Fibroblast of upper back skin (primary cell): ENCODE measurements around the gene RSPH9.
A peak's percentile ranks its signal among the peaks of the same experiment; 100 is the strongest.

Source experiments
- DNase-seq: peaks from one replicate; pipeline ENCODE4 v3.0.0-alpha.2; 2013

Gene RSPH9, protein sequence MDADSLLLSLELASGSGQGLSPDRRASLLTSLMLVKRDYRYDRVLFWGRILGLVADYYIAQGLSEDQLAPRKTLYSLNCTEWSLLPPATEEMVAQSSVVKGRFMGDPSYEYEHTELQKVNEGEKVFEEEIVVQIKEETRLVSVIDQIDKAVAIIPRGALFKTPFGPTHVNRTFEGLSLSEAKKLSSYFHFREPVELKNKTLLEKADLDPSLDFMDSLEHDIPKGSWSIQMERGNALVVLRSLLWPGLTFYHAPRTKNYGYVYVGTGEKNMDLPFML

DNA sequence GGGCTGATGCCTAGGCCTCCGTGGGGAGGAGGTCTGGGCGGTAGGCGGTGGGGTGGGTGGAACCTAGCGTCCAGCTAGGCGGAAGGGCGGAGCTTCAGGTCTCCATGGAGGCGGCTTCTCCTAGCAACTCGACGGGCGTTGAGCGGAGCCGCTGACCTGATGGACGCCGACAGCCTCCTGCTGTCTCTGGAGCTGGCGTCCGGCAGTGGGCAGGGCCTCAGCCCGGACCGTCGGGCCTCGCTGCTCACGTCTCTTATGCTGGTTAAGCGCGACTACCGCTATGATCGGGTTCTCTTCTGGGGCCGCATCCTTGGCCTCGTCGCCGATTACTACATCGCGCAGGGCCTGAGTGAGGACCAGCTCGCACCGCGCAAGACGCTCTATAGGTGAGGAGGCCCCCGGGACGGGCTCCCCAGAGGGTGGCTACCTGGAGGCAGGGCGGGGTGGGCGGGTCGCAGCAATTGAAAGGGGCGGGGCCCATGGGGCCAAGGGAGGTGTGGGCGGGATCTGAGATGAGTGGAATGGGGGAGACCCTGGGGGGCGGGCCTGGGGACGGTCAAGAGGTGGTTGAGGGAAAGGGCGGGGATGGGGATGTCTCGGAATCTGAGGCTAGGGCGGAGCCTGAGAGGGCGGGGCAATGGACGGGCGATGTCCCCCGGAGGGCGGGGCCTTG is at the start of gene RSPH9:
Gene RSPH9, plus strand, starts transcription at position 97 of the 673 bp plus-strand sequence. Its CDS starts 63 bp downstream, at position 160.
- peak; percentile 54 for DNase-seq

DNA sequence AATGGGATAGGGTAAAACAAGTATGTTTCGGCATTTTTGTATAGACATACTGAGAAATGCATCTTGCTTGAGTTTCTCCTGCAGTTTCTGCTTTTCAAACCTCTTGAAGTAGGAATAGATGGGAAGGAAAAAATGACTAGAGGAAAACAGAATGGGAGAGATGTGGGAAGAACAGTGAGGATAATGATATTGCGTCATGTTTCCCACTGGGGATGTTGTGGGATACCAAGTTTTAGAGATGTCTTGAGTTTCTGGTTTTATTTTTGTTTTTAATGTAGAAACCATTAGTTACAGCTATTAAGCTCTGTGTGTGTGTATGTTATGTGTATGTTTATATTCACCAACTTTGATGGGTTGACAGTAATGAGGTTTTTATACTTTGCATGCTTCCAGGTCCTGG is 44.2 kb upstream of the RSPH9 start:
- DNase-seq, result no peak

DNA sequence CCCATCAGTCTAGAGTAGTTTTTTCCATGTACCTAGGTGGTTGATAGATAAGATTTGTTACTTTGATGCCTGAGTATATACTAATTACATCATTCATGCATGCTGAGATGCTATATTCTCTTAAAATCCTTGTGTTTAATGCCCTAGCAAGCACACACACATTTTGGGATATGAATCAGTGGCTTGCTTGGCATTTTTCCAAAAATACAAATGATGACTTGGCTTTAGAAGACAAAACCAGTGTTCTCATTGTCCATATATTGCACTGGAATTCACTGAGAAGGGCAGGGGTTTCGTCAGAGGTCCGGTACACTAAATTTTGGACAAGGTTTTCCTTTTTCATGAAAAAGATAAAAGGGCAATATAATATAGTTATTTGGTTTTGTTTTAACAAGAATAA is 40.7 kb upstream of the RSPH9 start:
- DNase-seq, result peak; percentile 79

DNA sequence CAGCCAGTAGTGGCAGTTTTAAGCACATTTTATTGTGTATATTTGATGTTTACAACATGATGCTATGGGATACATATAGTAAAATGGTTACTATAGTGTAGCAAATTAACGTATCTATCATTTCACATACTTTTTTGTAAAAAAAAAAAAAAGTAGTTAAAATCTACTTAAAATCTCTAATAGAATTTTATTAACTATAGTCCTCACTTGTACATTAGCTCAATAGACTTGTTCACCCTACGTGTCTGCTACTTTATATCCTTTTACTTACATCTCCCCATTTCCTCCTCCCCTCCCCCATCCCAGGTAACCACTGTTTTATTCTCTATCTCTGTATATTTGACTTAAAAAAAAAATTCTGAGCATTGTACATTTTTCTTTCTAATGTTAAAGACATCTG is 38.8 kb upstream of the RSPH9 start:
- no peak for DNase-seq

DNA sequence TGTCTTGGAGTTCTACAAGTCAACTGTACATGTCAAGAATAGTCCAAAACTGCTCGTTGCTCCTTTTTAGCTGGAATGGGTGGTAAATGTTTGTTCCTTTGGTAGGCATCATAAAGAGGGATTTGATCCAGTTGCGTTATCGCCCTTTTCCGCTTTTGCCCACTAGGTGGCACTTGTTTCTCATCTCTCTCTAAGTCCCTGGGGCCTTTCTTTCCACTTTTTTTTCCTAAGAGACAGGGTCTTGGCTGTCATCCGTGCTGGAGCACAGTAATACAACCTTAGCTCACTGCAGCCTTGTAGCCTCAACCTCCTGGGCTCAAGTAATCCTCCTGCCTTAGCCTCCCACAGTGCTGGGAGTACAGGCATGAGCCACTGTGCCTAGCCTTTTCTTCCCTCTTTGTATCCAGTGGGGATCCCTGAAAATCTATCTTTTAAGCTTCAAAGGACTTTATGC is 36.5 kb upstream of the RSPH9 start:
- peak; percentile 78 for DNase-seq

DNA sequence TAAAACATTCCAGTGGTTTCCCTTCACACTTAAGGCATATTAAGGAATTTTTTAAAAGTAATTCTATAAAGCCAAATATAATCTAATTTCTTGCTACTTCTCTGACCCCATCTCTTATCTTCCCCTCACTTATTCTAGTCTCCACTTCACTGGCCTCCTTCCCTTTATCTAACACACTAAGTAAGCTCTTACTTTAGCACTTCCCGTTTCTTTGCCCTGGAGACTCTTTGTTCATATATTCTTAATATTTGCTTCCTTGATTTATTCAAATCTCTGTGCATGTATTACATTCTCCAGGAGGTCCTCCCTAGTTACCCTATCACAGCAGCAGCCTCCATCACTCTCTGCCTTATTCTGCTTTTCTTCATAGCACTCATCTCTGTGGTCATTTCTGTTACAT is 36.0 kb upstream of the RSPH9 start:
- DNase-seq, result no peak

DNA sequence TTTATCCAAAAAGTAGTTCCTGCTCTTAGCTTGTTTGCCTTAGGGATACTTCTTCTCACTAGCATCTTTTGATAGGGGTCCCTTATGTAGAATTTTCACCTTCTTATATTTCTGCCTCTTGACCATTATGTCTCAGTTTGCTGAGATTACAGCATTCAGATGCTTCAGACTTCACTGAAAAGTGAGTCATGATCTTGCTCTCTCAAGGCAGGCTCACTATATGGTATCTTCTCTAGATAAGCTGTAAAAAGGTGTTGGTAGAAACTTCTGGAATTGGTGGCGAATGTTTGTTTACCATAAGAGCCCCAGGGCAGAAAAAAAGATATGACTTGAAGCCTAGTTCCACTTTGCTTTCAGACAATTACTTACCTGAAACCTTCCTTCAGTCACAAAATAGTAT is 35.4 kb upstream of the RSPH9 start:
- DNase-seq, result no peak

DNA sequence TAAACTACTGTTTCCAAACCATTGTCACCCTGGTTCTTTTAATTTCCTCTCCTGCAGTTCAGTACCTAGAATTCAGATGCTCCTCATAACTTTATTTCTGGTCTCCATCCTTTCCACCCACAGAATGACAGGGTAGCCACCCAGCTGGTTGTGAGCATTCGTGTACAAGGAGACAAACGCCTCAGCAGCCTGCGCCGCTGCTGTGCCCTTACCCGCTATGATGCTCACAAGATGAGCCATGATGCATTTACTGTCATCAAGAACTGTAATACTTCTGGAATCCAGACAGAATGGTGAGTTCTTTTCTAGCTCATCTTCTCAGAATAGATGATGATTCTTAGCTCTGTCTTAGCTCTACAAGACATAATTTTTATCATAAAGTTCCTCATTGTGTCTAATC is 34.4 kb upstream of the RSPH9 start:
- DNase-seq, result no peak

DNA sequence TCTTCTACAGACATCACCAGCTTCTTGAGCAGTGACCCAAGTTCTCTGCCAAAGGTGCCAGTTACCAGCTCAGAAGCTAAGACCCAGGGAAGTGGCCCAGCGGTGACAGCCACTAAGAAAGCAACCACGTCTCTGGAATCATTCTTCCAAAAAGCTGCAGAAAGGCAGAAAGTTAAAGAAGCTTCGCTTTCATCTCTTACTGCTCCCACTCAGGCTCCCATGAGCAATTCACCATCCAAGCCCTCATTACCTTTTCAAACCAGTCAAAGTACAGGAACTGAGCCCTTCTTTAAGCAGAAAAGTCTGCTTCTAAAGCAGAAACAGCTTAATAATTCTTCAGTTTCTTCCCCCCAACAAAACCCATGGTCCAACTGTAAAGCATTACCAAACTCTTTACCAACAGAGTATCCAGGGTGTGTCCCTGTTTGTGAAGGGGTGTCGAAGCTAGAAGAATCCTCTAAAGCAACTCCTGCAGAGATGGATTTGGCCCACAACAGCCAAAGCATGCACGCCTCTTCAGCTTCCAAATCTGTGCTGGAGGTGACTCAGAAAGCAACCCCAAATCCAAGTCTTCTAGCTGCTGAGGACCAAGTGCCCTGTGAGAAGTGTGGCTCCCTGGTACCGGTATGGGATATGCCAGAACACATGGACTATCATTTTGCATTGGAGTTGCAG is 31.0 kb upstream of the RSPH9 start:
- no peak for DNase-seq

DNA sequence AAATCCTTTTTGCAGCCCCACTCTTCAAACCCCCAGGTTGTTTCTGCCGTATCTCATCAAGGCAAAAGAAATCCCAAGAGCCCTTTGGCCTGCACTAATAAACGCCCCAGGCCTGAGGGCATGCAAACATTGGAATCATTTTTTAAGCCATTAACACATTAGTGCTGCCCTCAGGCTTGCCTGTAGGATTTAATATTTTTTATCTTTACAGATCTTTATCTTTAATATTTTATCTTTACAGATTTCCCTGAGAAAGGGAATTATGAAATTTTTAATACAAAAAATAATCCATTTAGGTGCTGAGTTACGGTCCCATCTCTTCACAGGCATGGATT is 30.5 kb upstream of the RSPH9 start:
- no peak for DNase-seq

DNA sequence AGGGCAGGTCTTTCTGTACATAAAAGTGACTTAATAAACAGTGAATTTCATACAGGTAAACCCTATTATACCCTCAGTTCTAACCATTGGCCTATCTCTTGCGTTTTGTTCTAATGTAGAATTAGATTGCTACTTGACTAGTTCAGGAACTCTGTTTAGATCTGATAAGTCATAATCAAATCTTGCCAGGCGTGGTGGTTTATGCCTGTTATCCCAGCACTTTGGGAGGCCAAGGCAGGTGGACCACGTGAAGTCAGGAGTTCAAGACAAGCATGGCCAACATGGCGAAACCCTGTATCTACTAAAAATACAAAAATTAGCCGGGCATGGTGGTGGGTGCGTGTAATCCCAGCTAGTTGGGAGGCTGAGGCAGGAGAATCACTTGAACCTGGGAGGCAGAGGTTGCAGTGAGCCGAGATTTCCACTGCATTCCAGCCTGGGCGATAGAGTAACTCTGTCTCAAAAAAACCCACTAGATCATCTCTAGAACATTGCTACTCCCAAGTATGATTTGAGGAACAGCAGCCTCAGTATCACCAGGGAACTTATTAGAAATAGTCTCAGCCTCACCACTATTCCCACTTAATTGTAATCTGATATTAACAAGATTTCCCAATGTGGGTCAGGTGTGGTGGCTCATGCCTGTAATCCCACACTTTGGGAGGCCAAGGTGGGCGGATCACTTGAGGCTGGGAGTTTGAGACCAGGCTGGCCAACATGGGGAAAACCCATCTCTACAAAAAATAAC is 27.9 kb upstream of the RSPH9 start:
- no peak for DNase-seq

DNA sequence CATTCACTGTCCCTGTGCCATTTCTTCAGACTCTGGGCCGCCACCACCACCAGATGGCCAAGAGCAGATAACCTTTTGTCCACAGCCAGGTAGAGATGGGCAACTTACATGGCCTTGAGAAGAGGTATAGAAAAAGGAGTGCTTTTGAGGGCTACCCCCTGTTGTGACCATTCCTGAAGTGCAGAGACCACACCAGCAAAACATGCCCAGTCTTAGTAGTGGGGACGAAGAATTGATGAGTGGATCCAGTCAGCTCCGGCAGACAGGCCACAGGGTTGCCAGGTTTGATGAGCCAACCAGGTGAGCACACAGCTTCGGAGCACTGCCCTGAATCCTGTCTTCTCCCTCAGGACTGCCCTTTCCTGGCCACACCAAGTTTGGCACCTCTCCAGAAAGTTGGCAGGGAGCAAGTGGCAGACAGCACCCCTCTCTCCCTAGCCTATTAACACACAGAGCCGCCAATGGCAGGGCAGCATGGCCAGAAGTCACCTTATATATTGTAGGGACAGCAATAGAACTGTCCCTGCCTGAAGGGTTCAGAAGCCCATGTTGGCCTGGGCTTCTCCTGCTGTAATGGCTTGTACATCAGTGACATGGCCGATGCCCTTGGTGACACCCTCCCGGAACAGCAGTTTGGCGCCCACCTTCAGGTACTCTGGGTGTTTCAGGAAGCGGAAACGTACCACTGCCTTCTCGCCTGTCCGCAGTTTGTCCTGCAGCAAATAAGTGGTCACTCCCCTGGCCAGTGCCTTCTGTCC is 23.6 kb upstream of the RSPH9 start:
- DNase-seq, result no peak

DNA sequence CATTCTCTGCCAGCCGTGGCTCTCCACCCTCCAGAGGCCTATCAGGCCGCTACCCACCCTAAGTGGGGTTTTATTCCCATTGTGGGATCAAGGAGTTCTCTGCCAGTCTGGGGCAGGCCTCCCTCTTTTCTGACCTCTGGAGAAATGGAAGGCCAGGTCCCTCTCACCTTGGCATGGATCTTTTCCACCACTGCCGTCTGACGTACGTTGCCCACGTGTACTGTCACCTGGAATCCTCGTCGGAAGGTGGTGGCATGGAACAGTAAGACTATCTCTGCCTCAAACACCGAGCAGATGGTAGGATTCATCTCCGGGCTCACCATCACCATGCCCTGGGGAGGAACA is 23.0 kb upstream of the RSPH9 start:
- no peak for DNase-seq

DNA sequence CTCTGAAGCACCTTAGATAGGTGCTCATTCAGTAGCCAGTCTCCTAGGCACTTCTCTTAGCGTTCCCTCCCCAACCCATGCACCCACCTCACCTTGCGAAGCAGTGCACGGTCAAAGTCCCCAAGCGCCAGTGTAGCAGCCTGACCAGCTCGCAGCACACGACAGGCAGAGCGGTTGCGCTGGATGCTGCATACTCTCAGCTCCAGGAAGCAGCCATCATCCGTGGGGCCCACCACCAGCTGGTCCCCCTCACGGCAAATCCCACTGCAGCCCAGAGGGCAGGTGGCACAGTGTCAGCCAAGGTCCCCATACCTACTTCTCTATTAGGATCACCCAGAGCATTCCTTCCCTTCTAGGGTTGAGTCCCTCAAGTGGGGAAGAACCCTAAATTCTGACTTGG is 22.3 kb upstream of the RSPH9 start:
- no peak for DNase-seq

DNA sequence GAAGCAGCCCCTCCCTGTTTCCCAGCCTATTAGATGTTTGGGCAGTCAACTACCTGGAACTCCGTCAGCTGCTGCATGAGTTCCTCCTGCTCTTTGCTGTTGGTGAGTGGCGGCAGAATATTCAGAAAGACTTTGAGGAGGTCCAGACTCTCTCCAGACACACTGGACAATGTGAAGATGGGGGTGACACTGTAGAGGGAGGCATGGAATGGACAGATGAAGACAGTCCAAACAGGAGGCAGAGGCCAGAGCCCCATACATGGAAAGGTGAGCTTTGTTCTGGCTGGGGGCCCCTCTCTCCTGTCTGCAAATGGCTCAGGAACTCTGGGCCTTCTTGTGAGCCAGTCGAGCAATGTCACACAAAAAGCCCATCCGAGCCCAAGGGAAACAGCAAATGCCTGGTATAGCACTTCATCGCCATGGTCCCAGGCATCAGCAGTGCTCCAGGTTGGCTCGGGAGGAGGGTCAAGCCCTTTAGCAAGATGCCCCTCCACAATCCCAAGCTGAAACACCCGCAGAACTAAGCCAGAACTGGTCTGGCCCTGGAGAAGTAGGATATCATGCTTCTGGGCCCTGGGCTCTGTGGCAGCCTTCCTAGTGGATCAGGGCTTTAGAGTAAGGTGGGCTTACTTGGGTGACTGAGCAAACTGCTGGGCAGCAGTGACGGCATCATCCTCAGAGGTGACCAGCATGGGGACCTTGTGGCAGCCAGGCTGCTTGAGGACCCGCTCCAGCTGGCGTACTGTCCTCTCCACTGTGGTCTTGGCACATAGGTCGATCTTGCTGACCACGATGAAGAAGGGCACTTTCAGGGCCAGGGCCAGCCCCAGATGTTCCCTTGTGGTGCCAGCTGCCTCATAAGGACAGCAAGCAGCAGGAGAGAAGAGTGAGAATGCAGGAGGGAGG is 20.7 kb upstream of the RSPH9 start:
- no peak for DNase-seq

DNA sequence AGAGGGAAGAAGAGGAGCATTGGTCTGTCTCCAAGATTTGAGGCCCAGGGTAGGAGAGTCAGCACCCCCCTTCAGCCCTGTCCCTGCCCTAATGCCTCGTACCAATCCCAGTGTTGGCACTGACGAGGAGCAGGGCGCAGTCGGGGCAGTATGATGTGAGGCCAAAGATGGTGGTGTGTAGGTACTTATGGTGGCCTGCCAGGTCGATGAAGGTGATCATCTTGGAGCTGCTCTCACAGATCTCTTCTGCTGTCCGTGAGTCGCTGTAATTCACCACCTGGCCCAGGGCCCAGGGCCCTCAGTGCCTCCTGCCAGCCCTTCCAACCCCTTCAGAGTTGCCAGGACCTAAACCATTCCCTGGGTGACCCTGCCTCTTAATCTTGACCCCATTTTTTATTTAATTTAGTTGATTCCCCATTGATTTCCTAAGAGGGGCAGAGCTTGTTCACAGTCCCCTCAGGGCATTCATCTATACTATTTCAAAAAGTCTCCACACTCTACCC is 20.0 kb upstream of the RSPH9 start:
- no peak for DNase-seq

DNA sequence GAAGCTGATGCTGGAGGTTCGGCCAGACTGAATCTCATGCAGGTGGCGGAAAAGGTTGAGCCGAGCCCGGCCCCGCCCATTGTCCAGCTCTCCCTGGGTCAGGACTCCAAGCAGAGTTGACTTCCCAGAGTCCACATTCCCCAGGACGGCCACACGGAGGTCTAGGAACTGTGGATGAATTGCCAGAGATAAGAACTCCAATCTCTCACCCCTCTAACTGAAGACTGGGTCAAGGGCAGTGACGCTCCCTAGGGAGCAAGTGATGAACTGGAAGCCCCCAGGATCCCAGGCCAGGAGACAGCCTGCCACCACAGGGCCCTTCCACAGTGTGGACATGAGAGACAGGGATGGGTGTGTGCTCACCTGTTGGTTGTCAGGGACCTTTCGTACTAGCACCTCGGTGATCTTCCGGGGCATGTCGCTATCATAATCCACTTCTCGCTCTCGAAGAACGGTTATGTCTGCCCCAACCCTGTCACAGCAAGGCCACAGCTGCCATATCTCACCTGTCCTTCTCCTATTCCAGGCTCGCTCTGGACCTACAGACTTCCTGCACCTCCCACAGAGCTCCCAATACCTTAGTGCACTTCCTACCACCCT is 19.3 kb upstream of the RSPH9 start:
- no peak for DNase-seq

DNA sequence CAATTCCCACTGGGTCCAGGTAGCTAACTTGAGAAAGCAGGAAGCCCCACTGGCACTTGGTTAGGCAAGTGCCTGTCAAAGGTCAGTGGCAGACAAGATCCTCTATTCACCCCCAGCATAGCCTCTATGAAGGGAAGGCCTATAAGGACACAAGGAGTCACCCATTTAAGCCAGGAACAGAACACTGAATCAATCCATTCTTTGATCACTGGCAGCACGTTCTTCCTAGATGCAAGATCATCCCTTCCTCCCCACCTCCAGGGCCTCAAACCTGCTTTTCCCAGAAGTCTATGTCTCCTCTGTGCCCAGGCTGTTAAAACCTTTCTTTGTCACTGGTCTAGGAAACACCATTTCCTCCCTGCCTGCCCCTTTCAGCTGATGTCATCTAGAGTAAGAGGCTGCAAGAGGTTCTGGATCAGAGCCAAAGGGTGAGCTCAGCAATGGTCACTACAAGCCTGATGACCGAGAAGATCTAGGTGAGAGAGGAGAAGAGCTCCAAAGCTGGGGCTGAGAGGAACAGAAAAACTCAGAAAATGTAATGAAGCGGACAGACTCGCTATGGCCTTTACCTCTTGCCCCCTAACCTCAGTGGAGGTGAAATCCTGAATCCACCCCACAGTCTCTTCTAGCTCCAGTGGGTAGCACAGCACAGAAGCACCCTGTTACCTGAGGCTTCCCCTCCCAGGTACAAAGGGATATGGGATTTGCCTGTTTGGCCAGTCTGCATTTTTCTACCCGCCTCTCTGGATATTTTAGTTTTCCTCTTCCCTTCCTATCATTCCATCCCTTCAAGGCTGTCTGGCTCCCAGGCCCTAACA is 17.6 kb upstream of the RSPH9 start:
- DNase-seq, result peak; percentile 97

DNA sequence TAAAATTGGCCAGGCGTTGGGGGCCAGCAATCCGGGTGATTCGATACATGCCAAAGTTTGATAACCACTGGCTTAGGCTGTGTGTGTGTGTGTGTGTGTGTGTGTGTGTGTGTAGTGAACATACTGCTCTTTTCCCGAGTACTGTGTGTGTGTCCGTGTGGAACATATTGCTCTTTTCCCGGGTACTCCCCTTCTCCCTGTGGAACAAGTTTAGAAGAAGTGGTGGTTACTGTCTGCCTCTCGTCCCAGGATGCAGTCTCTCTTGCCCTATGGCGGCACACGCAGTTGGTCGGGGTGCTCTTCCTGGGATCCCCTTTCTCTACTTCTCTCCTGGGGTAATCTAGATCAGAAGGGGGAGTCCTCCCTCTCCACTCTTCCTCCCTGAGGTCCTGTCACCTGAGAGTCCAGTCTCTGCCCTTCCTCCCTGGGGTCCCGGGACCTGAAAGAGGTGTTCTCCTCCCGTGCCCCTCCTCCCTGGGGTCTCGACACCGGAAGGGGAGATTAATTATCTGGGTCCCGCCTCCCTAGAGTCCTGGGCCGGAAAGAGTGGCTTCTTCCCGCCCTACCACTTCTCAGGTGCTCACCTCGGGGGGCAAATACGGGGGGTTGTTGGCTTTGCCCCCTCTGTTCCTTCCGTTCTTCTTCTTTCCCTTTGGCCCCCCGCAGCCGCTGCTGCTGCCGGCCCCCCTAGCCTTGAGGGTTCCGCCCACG is 16.3 kb upstream of the RSPH9 start:
- peak; percentile 57 for DNase-seq

DNA sequence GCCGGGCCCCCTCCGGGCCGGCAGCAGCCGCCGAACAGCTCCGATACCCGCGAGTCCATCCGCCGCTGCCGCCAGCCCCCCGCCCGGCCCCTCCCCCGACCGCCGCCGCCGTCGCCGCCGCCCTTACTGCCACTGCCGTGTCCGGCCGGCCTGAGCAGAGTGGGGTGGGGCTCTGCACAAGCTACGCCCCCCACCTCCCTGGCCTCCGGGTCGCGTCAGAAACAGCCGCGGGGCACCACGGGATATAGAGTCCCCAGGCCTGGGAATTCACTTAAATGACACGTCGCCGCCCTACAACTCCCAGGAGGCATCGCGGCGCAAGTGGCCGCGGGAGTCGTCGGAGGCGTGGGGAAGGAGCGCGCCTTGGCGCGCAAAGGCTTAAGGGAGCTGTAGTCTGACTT is 15.7 kb upstream of the RSPH9 start, which contains the start of gene GTPBP2:
Gene GTPBP2, minus strand, starts transcription at position 161 of the 401 bp plus-strand sequence. Its CDS starts 102 bp downstream, at position 59.
- peak; percentile 99 for DNase-seq
